Breast epithelium (tissue), 4 donors: ENCODE measurements around the gene SRRM1. TPM values are rescaled to one million over a fixed set of nuclear protein-coding genes. Genes with fewer than 3 reads are reported as not detected.

Experiments
- DNase-seq, 2 donors: peaks; one replicate each; pipeline ENCODE4 v3.0.0-alpha.2; 2019; ENCODE audit warnings: low spot score in 2 of 2
- H3K27ac ChIP-seq, 2 donors: fragments of 200-600 bp; sonication (generic) in 1 of 2; one replicate each; pipeline ENCODE4 v1.5.1; 2016 to 2019; ENCODE audit warnings: mild to moderate bottlenecking in 1 of 2
- H3K27me3 ChIP-seq, 2 donors: fragments of 200-600 bp; sonication (generic) in 1 of 2; one replicate each; pipeline versions ENCODE4 v1.5.1 to v1.6.0; 2017 to 2019; ENCODE audit warnings: control low read depth in 1 of 2, mild to moderate bottlenecking in 1 of 2
- H3K36me3 ChIP-seq: fragments of 200-600 bp; one replicate; pipeline ENCODE4 v1.5.1; 2019
- H3K4me1 ChIP-seq, 2 donors: fragments of 200-600 bp; sonication (generic); one replicate each; pipeline ENCODE4 v1.5.1; 2016 to 2019; ENCODE audit warnings: control low read depth in 1 of 2
- H3K4me3 ChIP-seq, 3 donors: fragments of 200-600 bp; sonication (generic); 1 replicate in 2 of 3; 2 replicates in 1 of 3; pipeline ENCODE4 v1.5.1; 2016 to 2019; ENCODE audit warnings: mild to moderate bottlenecking in 3 of 3, moderate library complexity in 2 of 3
- H3K9me3 ChIP-seq, 2 donors: fragments of 200-600 bp; sonication (generic) in 1 of 2; one replicate each; pipeline ENCODE4 v1.5.1; 2016 to 2019; ENCODE audit warnings: control low read depth in 1 of 2
- POLR2A ChIP-seq: fragments of 450-650 bp; IDR thresholded peaks from one replicate; pipeline ENCODE4 v1.6.1; 2016; ENCODE audit warnings: antibody characterized with exemption, mild to moderate bottlenecking, moderate library complexity
- POLR2AphosphoS5 ChIP-seq, 3 donors: sonication (generic); formaldehyde crosslinking; IDR thresholded peaks; one replicate each; pipeline ENCODE4 v1.6.1; 2017; ENCODE audit warnings: antibody characterized with exemption in 3 of 3
- intact Hi-C: fragments of 100-400 bp; cut with DNase I; formaldehyde crosslinking; loops from one replicate; pipeline ENCODE4 v1.15.1; 2023; ENCODE audit warnings: low total_unique reads
- total RNA-seq, 3 donors: library from RNA; depleted of rRNA; stranded (reverse); fragments of >200 nt; gene quantifications; one replicate each; pipeline ENCODE4 v1.1.0, GENCODE V29; 2016
- TF ChIP-seq, protein P1 (sequence below), 3 donors: fragments of 450-650 bp; IDR thresholded peaks; one replicate each; pipeline ENCODE4 v1.5.1; 2016 to 2017; ENCODE audit warnings: antibody characterized with exemption in 3 of 3, mild to moderate bottlenecking in 3 of 3, moderate library complexity in 3 of 3

The SRRM1 gene
- total RNA-seq, 3 donors from 2014 or later = 96.3 to 134 (median 118) TPM

GRCh38 chr1:24656046-24656445, 12.9 kb downstream of the SRRM1 start:
- no peaks in the 10 kb centered on the region for H3K27me3 ChIP-seq
- no peak overlapping the region for H3K4me3 ChIP-seq
- DNase-seq = no peak
- H3K36me3 ChIP-seq = peaks cover 16% of the 10 kb centered on the region
- H3K9me3 ChIP-seq = no peaks in the 10 kb centered on the region
- H3K4me1 ChIP-seq = no peaks in the 10 kb centered on the region
- no peak overlapping the region for H3K27ac ChIP-seq
- TF ChIP-seq, protein P1, sequence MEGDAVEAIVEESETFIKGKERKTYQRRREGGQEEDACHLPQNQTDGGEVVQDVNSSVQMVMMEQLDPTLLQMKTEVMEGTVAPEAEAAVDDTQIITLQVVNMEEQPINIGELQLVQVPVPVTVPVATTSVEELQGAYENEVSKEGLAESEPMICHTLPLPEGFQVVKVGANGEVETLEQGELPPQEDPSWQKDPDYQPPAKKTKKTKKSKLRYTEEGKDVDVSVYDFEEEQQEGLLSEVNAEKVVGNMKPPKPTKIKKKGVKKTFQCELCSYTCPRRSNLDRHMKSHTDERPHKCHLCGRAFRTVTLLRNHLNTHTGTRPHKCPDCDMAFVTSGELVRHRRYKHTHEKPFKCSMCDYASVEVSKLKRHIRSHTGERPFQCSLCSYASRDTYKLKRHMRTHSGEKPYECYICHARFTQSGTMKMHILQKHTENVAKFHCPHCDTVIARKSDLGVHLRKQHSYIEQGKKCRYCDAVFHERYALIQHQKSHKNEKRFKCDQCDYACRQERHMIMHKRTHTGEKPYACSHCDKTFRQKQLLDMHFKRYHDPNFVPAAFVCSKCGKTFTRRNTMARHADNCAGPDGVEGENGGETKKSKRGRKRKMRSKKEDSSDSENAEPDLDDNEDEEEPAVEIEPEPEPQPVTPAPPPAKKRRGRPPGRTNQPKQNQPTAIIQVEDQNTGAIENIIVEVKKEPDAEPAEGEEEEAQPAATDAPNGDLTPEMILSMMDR (IDR thresholded peaks at IDR 0.05) = no peak
- TF ChIP-seq POLR2A = no peak
- no peak for TF ChIP-seq POLR2AphosphoS5 (IDR thresholded peaks at IDR 0.05)
- intact Hi-C loops = no loop called here

- TF ChIP-seq, protein P1 (IDR thresholded peaks at IDR 0.05) = no peak
- TF ChIP-seq POLR2A (no peak), POLR2AphosphoS5 (IDR thresholded peaks at IDR 0.05) (no peak)
- Histone ChIP-seq H3K36me3 (peaks cover 16% of the 10 kb centered on the region), H3K9me3 (no peaks in the 10 kb centered on the region), H3K4me3 (no peak overlapping the region), H3K4me1 (no peaks in the 10 kb centered on the region), H3K27me3 (no peaks in the 10 kb centered on the region), H3K27ac (no peak overlapping the region)
- intact Hi-C loops = no loop called here
- no peak for DNase-seq
These were observed 14.7 kb downstream of the SRRM1 start for GRCh38 chr1:24657781-24658180.

- TF ChIP-seq POLR2A (no peak), POLR2AphosphoS5 (IDR thresholded peaks at IDR 0.05) (no peak)
- TF ChIP-seq, protein P1 (IDR thresholded peaks at IDR 0.05) = no peak
- Histone ChIP-seq H3K4me1 (no peaks in the 10 kb centered on the region), H3K4me3 (no peak overlapping the region), H3K9me3 (no peaks in the 10 kb centered on the region), H3K27me3 (no peaks in the 10 kb centered on the region), H3K27ac (no peak overlapping the region), H3K36me3 (peaks cover 12% of the 10 kb centered on the region)
- intact Hi-C loops = no loop called here
- no peak for DNase-seq
These were observed 16.2 kb downstream of the SRRM1 start for GRCh38 chr1:24659166-24659904.

DNA sequence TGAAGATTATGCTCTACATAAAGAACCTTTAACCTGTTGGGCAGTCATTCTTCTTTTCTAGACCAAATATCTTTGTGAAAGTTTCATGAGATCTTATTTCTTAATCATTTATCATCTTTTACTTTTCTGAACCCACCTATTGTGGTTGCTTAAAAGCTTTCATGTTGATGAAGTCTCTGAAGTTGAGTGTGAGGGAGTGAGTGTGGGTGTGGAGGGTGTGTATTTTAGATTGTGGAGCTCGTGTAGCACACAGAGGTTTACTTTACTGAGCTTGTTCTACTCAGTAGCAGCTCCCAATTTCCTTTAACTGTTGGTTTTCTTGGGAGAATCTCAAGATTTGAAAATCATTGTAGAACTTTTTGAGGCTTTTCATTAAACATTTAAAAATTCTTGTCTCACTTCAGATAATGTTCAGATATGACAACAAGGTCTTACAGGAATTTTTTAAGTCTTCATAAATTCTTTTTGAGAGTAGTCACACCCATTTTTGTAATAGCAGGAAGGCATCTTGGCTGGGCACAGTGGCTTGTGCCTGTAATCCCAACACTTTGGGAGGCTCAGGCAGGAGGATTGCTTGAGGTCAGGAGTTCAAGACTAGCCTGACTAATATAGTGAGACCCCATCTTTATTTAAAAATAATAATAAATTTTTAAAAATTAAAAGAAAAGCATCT, 17.0 kb downstream of the SRRM1 start:
- no peak for TF ChIP-seq POLR2A
- TF ChIP-seq POLR2AphosphoS5 (IDR thresholded peaks at IDR 0.05) = no peak
- TF ChIP-seq, protein P1 (IDR thresholded peaks at IDR 0.05) = no peak
- peaks cover 6% of the 10 kb centered on the region for H3K36me3 ChIP-seq
- intact Hi-C loops = no loop called here
- DNase-seq = no peak
- no peaks in the 10 kb centered on the region for H3K27me3 ChIP-seq
- H3K4me1 ChIP-seq = no peaks in the 10 kb centered on the region
- H3K9me3 ChIP-seq = no peaks in the 10 kb centered on the region
- H3K27ac ChIP-seq = no peak overlapping the region
- H3K4me3 ChIP-seq = no peak overlapping the region

DNA sequence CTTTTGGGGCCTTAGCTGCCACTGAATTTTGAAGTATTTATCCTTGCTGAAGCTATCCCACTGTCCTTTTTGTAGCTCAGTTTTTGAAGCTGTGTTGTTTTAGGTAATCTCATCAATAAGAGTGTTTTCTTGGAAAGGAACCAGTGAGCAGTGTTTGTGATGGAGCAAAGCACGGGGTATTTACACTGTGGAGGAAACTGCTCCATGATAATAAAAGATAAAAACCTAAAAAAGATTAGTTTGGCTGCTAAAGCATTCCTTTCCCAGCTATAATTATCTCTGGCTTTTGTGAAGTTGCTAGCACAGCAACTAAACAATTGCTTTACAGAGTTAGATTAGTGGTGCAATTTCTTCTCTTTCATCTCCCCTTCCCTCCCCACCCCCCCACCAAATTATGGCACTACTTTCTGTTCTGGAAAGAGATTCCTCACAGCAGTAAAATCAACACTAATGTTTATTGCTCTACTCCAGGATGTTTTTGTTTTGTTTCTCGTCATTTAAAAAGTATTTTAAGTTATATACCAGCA, 21.5 kb downstream of the SRRM1 start:
- no peak for TF ChIP-seq POLR2A
- H3K27me3 ChIP-seq = no peaks in the 10 kb centered on the region
- intact Hi-C loops = no loop called here
- H3K9me3 ChIP-seq = no peaks in the 10 kb centered on the region
- no peak overlapping the region for H3K27ac ChIP-seq
- DNase-seq = no peak
- no peaks in the 10 kb centered on the region for H3K4me1 ChIP-seq
- no peak overlapping the region for H3K4me3 ChIP-seq
- H3K36me3 ChIP-seq = peaks cover 2% of the 10 kb centered on the region
